OCI-LY1 (cell line): ENCODE measurements around the gene S100A4.
A peak's percentile ranks its signal among the peaks of the same experiment; 100 is the strongest.

Source experiments
- EZH2 ChIP-seq: fragments of 200-600 bp; sonication (generic), shearing (Covaris generic); IDR thresholded peaks from 2 replicates; pipeline ENCODE4 v1.8.0; 2017; ENCODE audit warnings: borderline replicate concordance, mixed run types, mild to moderate bottlenecking, antibody characterized with exemption, low read length, moderate library complexity, mixed read lengths
- TF ChIP-seq, protein P1 (sequence below): fragments of 200-600 bp; sonication (generic), shearing (Covaris generic); IDR thresholded peaks from 2 replicates; pipeline ENCODE4 v1.5.1; 2017; ENCODE audit warnings: mild to moderate bottlenecking, antibody characterized with exemption, low read length, moderate library complexity, mixed read lengths

DNA sequence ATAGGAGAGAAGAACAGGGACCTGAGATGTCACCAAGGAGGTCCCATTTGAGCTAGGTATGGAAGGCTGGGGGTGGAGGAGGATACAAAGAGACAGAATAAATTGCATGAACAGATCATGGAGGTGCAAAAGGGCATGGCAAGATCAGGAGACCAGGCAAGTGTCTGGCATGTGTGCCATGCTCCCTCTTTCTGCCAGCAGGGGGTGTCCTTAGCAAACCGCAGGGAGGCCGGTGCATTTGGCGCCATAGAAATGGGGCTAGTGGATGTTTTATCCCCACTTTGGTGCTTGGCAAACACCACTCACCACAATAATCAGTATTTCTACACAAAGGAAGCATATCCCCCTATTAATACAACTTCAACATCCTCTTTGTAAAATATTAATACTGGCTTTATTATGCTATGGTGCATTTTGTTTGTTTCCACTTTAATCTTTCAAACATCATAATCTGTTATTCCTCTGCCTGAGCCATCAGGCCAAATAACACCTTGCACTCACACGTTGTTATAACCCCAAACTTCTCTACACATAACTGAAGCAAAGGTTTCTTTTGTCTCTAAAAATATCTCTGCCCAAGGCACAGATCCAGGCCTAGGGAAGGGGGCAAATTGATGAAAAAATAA lies 35.8 kb downstream of the S100A4 start:
- TF ChIP-seq, protein P1, sequence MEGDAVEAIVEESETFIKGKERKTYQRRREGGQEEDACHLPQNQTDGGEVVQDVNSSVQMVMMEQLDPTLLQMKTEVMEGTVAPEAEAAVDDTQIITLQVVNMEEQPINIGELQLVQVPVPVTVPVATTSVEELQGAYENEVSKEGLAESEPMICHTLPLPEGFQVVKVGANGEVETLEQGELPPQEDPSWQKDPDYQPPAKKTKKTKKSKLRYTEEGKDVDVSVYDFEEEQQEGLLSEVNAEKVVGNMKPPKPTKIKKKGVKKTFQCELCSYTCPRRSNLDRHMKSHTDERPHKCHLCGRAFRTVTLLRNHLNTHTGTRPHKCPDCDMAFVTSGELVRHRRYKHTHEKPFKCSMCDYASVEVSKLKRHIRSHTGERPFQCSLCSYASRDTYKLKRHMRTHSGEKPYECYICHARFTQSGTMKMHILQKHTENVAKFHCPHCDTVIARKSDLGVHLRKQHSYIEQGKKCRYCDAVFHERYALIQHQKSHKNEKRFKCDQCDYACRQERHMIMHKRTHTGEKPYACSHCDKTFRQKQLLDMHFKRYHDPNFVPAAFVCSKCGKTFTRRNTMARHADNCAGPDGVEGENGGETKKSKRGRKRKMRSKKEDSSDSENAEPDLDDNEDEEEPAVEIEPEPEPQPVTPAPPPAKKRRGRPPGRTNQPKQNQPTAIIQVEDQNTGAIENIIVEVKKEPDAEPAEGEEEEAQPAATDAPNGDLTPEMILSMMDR, result peak; percentile 91
- no peak for TF ChIP-seq EZH2
